Right ventricle myocardium superior (tissue), 1 donor: ENCODE data around the gene SPATS2L. TPM values are rescaled to one million over a fixed set of nuclear protein-coding genes. Genes with fewer than 3 reads are reported as not detected.

Experiments
- ATAC-seq: fragments of 200-7000 bp; cut with Tn5 transposase; one replicate; pipeline ENCODE4 v1.9.1; 2020; ENCODE audit warnings: mild to moderate bottlenecking; ENCODE audit not compliant: poor library complexity
- DNase-seq: peaks from one replicate; pipeline ENCODE4 v3.0.0-alpha.2; 2020
- intact Hi-C: fragments of 100-400 bp; cut with DNase I; formaldehyde crosslinking; loops from one replicate; pipeline ENCODE4 v1.11.2; 2022
- total RNA-seq: library from RNA; stranded (reverse); fragmentation: NEBNext Ultra II Directional; extraction: Animal tissue kit (Norgen Biotek cat#: 25700); gene quantifications from one replicate; pipeline ENCODE4 v1.2.1, GENCODE V29; 2021
- donor health status: DM: no; HTN: yes; CAD: no; lungs with severe emphysema.

Gene SPATS2L
- total RNA-seq, 1 donor from 2014 or later, result 71.1 TPM

GRCh38 chr2:200419325-200419724 lies 112.8 kb downstream of the SPATS2L start:
- intact Hi-C loops, result no loop called here
- DNase-seq (no peak), ATAC-seq (no peak)

- DNase-seq (no peak), ATAC-seq (no peak)
- intact Hi-C loops, result no loop called here
Observed at GRCh38 chr2:200421270-200421669, 114.8 kb downstream of the SPATS2L start.

- intact Hi-C loops, result no loop called here
- DNase-seq (no peak), ATAC-seq (no peak)
Observed at GRCh38 chr2:200422071-200422470, 115.6 kb downstream of the SPATS2L start.

- no peak for ATAC-seq
- no peak for DNase-seq
- intact Hi-C loops, result no loop called here
Observed at GRCh38 chr2:200422532-200423261, 116.2 kb downstream of the SPATS2L start.

GRCh38 chr2:200423541-200423940 lies 117.0 kb downstream of the SPATS2L start:
- DNase-seq, result no peak
- intact Hi-C loops, result no loop called here
- ATAC-seq, result no peak

GRCh38 chr2:200425026-200425821 lies 118.7 kb downstream of the SPATS2L start:
- DNase-seq, result no peak
- no peak for ATAC-seq
- intact Hi-C loops, result no loop called here

GRCh38 chr2:200426754-200427153 lies 120.3 kb downstream of the SPATS2L start:
- no peak for DNase-seq
- intact Hi-C loops, result no loop called here
- no peak for ATAC-seq

- ATAC-seq (no peak), DNase-seq (no peak)
- intact Hi-C loops, result no loop called here
Observed at GRCh38 chr2:200428961-200429665, 122.6 kb downstream of the SPATS2L start.

GRCh38 chr2:200430017-200430416 lies 123.5 kb downstream of the SPATS2L start:
- intact Hi-C loops, result no loop called here
- DNase-seq, result no peak

GRCh38 chr2:200431996-200432705 lies 125.7 kb downstream of the SPATS2L start:
- intact Hi-C loops, result no loop called here
- no peak for ATAC-seq
- DNase-seq, result no peak

More at GRCh38 chr2:200430017-200430416, 123.5 kb downstream of the SPATS2L start:
- ATAC-seq, result no peak

GRCh38 chr2:200435379-200435778 lies 128.9 kb downstream of the SPATS2L start:
- no peak for DNase-seq
- no peak for ATAC-seq
- intact Hi-C loops, result no loop called here

- DNase-seq, result no peak
- intact Hi-C loops, result no loop called here
Observed at GRCh38 chr2:200438251-200438650, 131.8 kb downstream of the SPATS2L start.

GRCh38 chr2:200438846-200439245 lies 132.4 kb downstream of the SPATS2L start:
- DNase-seq (no peak), ATAC-seq (no peak)
- intact Hi-C loops, result no loop called here

More at GRCh38 chr2:200438251-200438650, 131.8 kb downstream of the SPATS2L start:
- ATAC-seq, result no peak

- DNase-seq (no peak), ATAC-seq (no peak)
- intact Hi-C loops, result no loop called here
Observed at GRCh38 chr2:200439981-200440380, 133.5 kb downstream of the SPATS2L start.

- DNase-seq, result no peak
- ATAC-seq, result no peak
- intact Hi-C loops, result no loop called here
Observed at GRCh38 chr2:200442471-200442870, 136.0 kb downstream of the SPATS2L start.

GRCh38 chr2:200443376-200443775 lies 136.9 kb downstream of the SPATS2L start:
- intact Hi-C loops, result no loop called here
- no peak for ATAC-seq
- DNase-seq, result no peak

- intact Hi-C loops, result no loop called here
- ATAC-seq, result no peak
- DNase-seq, result no peak
Observed at GRCh38 chr2:200443916-200444315, 137.4 kb downstream of the SPATS2L start.

- ATAC-seq, result peak; percentile 41
- intact Hi-C loops, result no loop called here
Observed at GRCh38 chr2:200444530-200444929, 138.0 kb downstream of the SPATS2L start.

GRCh38 chr2:200445284-200445683 lies 138.8 kb downstream of the SPATS2L start:
- ATAC-seq (no peak), DNase-seq (no peak)
- intact Hi-C loops, result no loop called here

More at GRCh38 chr2:200444530-200444929, 138.0 kb downstream of the SPATS2L start:
- no peak for DNase-seq
